ENCODE data around the gene ZNF775. TPM values are rescaled to one million over a fixed set of nuclear protein-coding genes. Genes with fewer than 3 reads are reported as not detected.

The ZNF775 gene
- total and polyA plus RNA-seq, 2 of the 13 experiments (the other 11 are each of a cell fraction or from before 2014, with no cell fraction given): 3.1 to 3.2 TPM

- Histone ChIP-seq H3K9ac (ENCODE audit: insufficient read depth, low read depth, low read length) (no peak overlapping the region), H3K9me3 (ENCODE audit: low read length) (no peaks in the 10 kb centered on the region), H4K20me1 (ENCODE audit: insufficient read depth, low read length) (0 out of 2 replicates have a peak, but pooled peaks cover 2% of the 10 kb centered on the region), H3K4me2 (ENCODE audit: low read depth, low read length) (peak overlapping the region; percentile 76; the same call in 1 of the 2 replicates), H2AFZ (ENCODE audit: low read length) (no peak overlapping the region), H3K27ac (ENCODE audit: extremely low read length, insufficient read depth, low read length) (no peak overlapping the region), H3K79me2 (ENCODE audit: insufficient read depth, low read length) (no peaks in the 10 kb centered on the region), H3K36me3 (replicated peaks in 1 of 2; ENCODE audit: control insufficient read depth in 1 of 2, insufficient read depth in 2 of 2, low read length in 2 of 2) (no peaks in the 10 kb centered on the region), H3K4me1 (ENCODE audit: insufficient read depth, low read length) (peaks cover 25% of the 10 kb centered on the region), H3K4me3 (replicated peaks in 1 of 3; ENCODE audit: insufficient read depth in 1 of 3, low read depth in 2 of 3, low read length in 3 of 3) (peak overlapping the region in 1 of 3 experiments; percentile 31; a peak in 2 of 6 replicates), H3K27me3 (ENCODE audit: control insufficient read depth in 1 of 2, insufficient read depth in 2 of 2, low read length in 2 of 2) (peaks cover 0 to 2% of the 10 kb centered on the region in 2 experiments; a peak in 1 of 5 replicates)
- intact Hi-C loops (cut with micrococcal nuclease; ENCODE audit: unreplicated experiment) (loop anchor here (2.0 kb wide), 3 partner anchors 13 to 133 kb away; no protein-coding TSS in a partner anchor), in situ Hi-C loops (cut with HindIII; ENCODE audit: extremely low pct_ligation_motif_present, low pct_unique_long_range_greater_than_20kb) (no loop called here)
- DNase-seq (ENCODE audit: low spot score) (no peak), FAIRE-seq (no peak), ATAC-seq (no peak)
- CTCF ChIA-PET (ENCODE audit: low intra/inter-chr PET ratio, low total read pairs): interaction anchor here (0.7 to 2.2 kb wide), 4 partner anchors 30 to 134 kb away, joined by 3 to 12 read pairs (median 8); no protein-coding TSS in a partner anchor
- no peak for TF ChIP-seq TSC22D2 (CRISPR knock-in tag; IDR thresholded peaks at IDR 0.05; ENCODE audit: borderline replicate concordance)
- no peak for TF ChIP-seq MED13 (CRISPR knock-in tag; IDR thresholded peaks at IDR 0.05)
- TF ChIP-seq ADNP (CRISPR knock-in tag; IDR thresholded peaks at IDR 0.05): no peak
- no TSS peak for BruUV-seq (replicated peaks)
- WGBS (ENCODE audit: low lambda C conversion rate): 29% methylated on average over 2 of the region's 2 CpGs
- POLR2A ChIA-PET: no interaction called here
These were observed 41.1 kb downstream of the ZNF775 start for GRCh38 chr7:150420242-150420641.

- in situ Hi-C loops (cut with HindIII; ENCODE audit: extremely low pct_ligation_motif_present, low pct_unique_long_range_greater_than_20kb) (no loop called here), intact Hi-C loops (cut with micrococcal nuclease; ENCODE audit: unreplicated experiment) (loop anchor here (1.0 to 2.0 kb wide), 4 partner anchors 14 to 134 kb away; no protein-coding TSS in a partner anchor)
- BruUV-seq (replicated peaks): no TSS peak
- H3K4me2 ChIP-seq (ENCODE audit: low read depth, low read length): peak overlapping the region; percentile 76
- no peak overlapping the region for H3K27ac ChIP-seq (ENCODE audit: extremely low read length, insufficient read depth, low read length)
- peaks cover 0 to 5% of the 10 kb centered on the region in 2 experiments; a peak in 1 of 5 replicates for H3K27me3 ChIP-seq (ENCODE audit: control insufficient read depth in 1 of 2, insufficient read depth in 2 of 2, low read length in 2 of 2)
- H2AFZ ChIP-seq (ENCODE audit: low read length): no peak overlapping the region
- FAIRE-seq (peak; percentile 79), DNase-seq (ENCODE audit: low spot score) (peak; percentile 70), ATAC-seq (peak; percentile 99)
- no peaks in the 10 kb centered on the region for H3K79me2 ChIP-seq (ENCODE audit: insufficient read depth, low read length)
- CTCF ChIA-PET (ENCODE audit: low intra/inter-chr PET ratio, low total read pairs): interaction anchor here (0.7 to 2.2 kb wide), 4 partner anchors 31 to 135 kb away, joined by 3 to 12 read pairs (median 8); no protein-coding TSS in a partner anchor
- 7% methylated on average over 24 of the region's 27 CpGs for WGBS (ENCODE audit: low lambda C conversion rate)
- H4K20me1 ChIP-seq (ENCODE audit: insufficient read depth, low read length): 0 out of 2 replicates have a peak, but pooled peaks cover 2% of the 10 kb centered on the region
- 0 out of 2 replicates have a peak overlapping the region, but pooled peaks have one; percentile 16 for H3K9ac ChIP-seq (ENCODE audit: insufficient read depth, low read depth, low read length)
- POLR2A ChIA-PET: no interaction called here
- H3K4me3 ChIP-seq (replicated peaks in 1 of 3; ENCODE audit: insufficient read depth in 1 of 3, low read depth in 2 of 3, low read length in 3 of 3): peak overlapping the region; percentile 18 to 31 (median 30); a peak in 3 of 6 replicates
- no peaks in the 10 kb centered on the region for H3K9me3 ChIP-seq (ENCODE audit: low read length)
- no peaks in the 10 kb centered on the region for H3K36me3 ChIP-seq (replicated peaks in 1 of 2; ENCODE audit: control insufficient read depth in 1 of 2, insufficient read depth in 2 of 2, low read length in 2 of 2)
- peaks cover 16% of the 10 kb centered on the region for H3K4me1 ChIP-seq (ENCODE audit: insufficient read depth, low read length)
- peak; percentile 92 for TF ChIP-seq STAG1 (CRISPR knock-in tag; IDR thresholded peaks at IDR 0.05)
- TF ChIP-seq FOXO1 (CRISPR knock-in tag; IDR thresholded peaks at IDR 0.05): peak; percentile 48; the same call in 1 of the 2 replicates
- peak; percentile 27; the same call in 1 of the 2 replicates for TF ChIP-seq ARID4A (CRISPR knock-in tag; IDR thresholded peaks at IDR 0.05; ENCODE audit: borderline replicate concordance)
- peak; percentile 64; the same call in 1 of the 2 replicates for TF ChIP-seq ZNF580 (CRISPR knock-in tag; IDR thresholded peaks at IDR 0.05; ENCODE audit: borderline replicate concordance, low read depth)
- no peak for TF ChIP-seq CREB1 (IDR thresholded peaks at IDR 0.05)
- TF ChIP-seq CREB1 (CRISPR knock-in tag; IDR thresholded peaks at IDR 0.05): peak; percentile 69
- TF ChIP-seq HMGXB4 (CRISPR knock-in tag; IDR thresholded peaks at IDR 0.05; ENCODE audit: borderline replicate concordance in 1 of 2, low read depth in 1 of 2): peak; percentile 57 to 76; a peak in 2 of 4 replicates
These were observed 42.0 kb downstream of the ZNF775 start for GRCh38 chr7:150420987-150421674.
